Measurements from ENCODE around the gene CD3E. TPM values are rescaled to one million over a fixed set of nuclear protein-coding genes. Genes with fewer than 3 reads are reported as not detected.

Gene CD3E
- total and polyA plus RNA-seq, 2 of the 13 experiments (the other 11 are each of a cell fraction or from before 2014, with no cell fraction given): not detected

- TF ChIP-seq ZNF382 (CRISPR knock-in tag; IDR thresholded peaks at IDR 0.05; ENCODE audit: borderline replicate concordance): no peak
- TF ChIP-seq ZNF451 (CRISPR knock-in tag; IDR thresholded peaks at IDR 0.05): no peak
- peak; percentile 42 for TF ChIP-seq RBM22 (optimal IDR thresholded peaks at IDR 0.05; ENCODE audit: low read length)
- no peak for TF ChIP-seq HBP1 (CRISPR knock-in tag; IDR thresholded peaks at IDR 0.05; ENCODE audit: low read depth)
- TF ChIP-seq NCOA2 (CRISPR knock-in tag; IDR thresholded peaks at IDR 0.05): 0 out of 2 replicates have a peak, but pooled peaks have one; percentile 10
- peak; percentile 98 for TF ChIP-seq CHD4 (IDR thresholded peaks at IDR 0.05; ENCODE audit: borderline replicate concordance, low read length)
- TF ChIP-seq KMT2A (CRISPR knock-in tag; IDR thresholded peaks at IDR 0.05): peak; percentile 94
- TF ChIP-seq PPARG (CRISPR knock-in tag; conservative IDR thresholded peaks at IDR 0.05): no peak; the same call in 1 of the 2 replicates
- TF ChIP-seq MEF2D (CRISPR knock-in tag; IDR thresholded peaks at IDR 0.05): peak; percentile 89
- TF ChIP-seq DRAP1 (CRISPR knock-in tag; IDR thresholded peaks at IDR 0.05): 0 out of 2 replicates have a peak, but pooled peaks have one; percentile 59
Observed at GRCh38 chr11:118359295-118359958, 54.9 kb downstream of the CD3E start, which contains the start of gene UBE4A (continued).

GRCh38 chr11:118364956-118365615 lies 60.6 kb downstream of the CD3E start:
- ATAC-seq: no peak
- H3K79me2 ChIP-seq (ENCODE audit: insufficient read depth, low read length): peaks cover 35% of the 10 kb centered on the region
- no peak for DNase-seq (ENCODE audit: low spot score)
- H3K9me3 ChIP-seq (ENCODE audit: low read length): no peaks in the 10 kb centered on the region
- H2AFZ ChIP-seq (ENCODE audit: low read length): no peak overlapping the region
- peaks cover 24% of the 10 kb centered on the region for H3K4me1 ChIP-seq (ENCODE audit: insufficient read depth, low read length)
- POLR2A ChIA-PET: interaction anchor here (1.1 kb wide), 1 partner anchor 10 kb away, joined by 3 read pairs; no protein-coding TSS in a partner anchor
- no peak for FAIRE-seq
- H4K20me1 ChIP-seq (ENCODE audit: insufficient read depth, low read length): no peaks in the 10 kb centered on the region
- WGBS (ENCODE audit: low lambda C conversion rate): 96% methylated on average over 3 of the region's 3 CpGs
- peaks cover 12 to 42% of the 10 kb centered on the region in 2 experiments for H3K36me3 ChIP-seq (replicated peaks in 1 of 2; ENCODE audit: control insufficient read depth in 1 of 2, insufficient read depth in 2 of 2, low read length in 2 of 2)
- no peaks in the 10 kb centered on the region; a peak in 1 of 5 replicates for H3K27me3 ChIP-seq (ENCODE audit: control insufficient read depth in 1 of 2, insufficient read depth in 2 of 2, low read length in 2 of 2)
- H3K4me2 ChIP-seq (ENCODE audit: low read depth, low read length): no peak overlapping the region
- CTCF ChIA-PET (ENCODE audit: low intra/inter-chr PET ratio, low total read pairs): no interaction called here
- no TSS peak for BruUV-seq (replicated peaks)
- in situ Hi-C loops (cut with HindIII; ENCODE audit: extremely low pct_ligation_motif_present, low pct_unique_long_range_greater_than_20kb) (no loop called here), intact Hi-C loops (cut with micrococcal nuclease; ENCODE audit: unreplicated experiment) (no loop called here)
- H3K9ac ChIP-seq (ENCODE audit: insufficient read depth, low read depth, low read length): no peak overlapping the region
- H3K27ac ChIP-seq (ENCODE audit: extremely low read length, insufficient read depth, low read length): no peak overlapping the region
- H3K4me3 ChIP-seq (replicated peaks in 1 of 3; ENCODE audit: insufficient read depth in 1 of 3, low read depth in 2 of 3, low read length in 3 of 3): no peak overlapping the region
- TF ChIP-seq HDAC6 (IDR thresholded peaks at IDR 0.05; ENCODE audit: low read depth, low read length): no peak
- TF ChIP-seq, protein P1, sequence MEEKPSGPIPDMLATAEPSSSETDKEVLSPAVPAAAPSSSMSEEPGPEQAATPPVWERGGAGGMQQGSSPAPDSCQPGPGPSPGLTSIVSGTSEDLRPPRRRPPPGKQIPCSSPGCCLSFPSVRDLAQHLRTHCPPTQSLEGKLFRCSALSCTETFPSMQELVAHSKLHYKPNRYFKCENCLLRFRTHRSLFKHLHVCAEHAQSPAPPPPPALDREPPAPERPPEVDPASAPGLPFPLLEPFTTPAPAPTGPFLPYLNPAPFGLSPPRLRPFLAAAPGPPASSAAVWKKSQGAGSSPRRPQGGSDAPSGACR (CRISPR knock-in tag; IDR thresholded peaks at IDR 0.05): no peak
- TF ChIP-seq THAP7 (CRISPR knock-in tag; IDR thresholded peaks at IDR 0.05): no peak
- no peak for TF ChIP-seq ARID2 (CRISPR knock-in tag; IDR thresholded peaks at IDR 0.05; ENCODE audit: borderline replicate concordance)
- no peak for TF ChIP-seq ZNF7 (CRISPR knock-in tag; IDR thresholded peaks at IDR 0.05)
- TF ChIP-seq ZGPAT (CRISPR knock-in tag; IDR thresholded peaks at IDR 0.05): no peak
- no peak for TF ChIP-seq YEATS4 (CRISPR knock-in tag; IDR thresholded peaks at IDR 0.05; ENCODE audit: borderline replicate concordance)
- no peak for TF ChIP-seq KDM6A (CRISPR knock-in tag; IDR thresholded peaks at IDR 0.05; ENCODE audit: low read depth)
- no peak for TF ChIP-seq ZNF749 (CRISPR knock-in tag; IDR thresholded peaks at IDR 0.05; ENCODE audit: borderline replicate concordance)
